AG09309 (cell line): ENCODE data around the gene POLR3GL.

Experiments used
- DNase-seq: peaks from one replicate; pipeline ENCODE4 v3.0.0-alpha.2; 2010; ENCODE audit warnings: low read depth
- H3K4me3 ChIP-seq: 2 replicates; pipeline ENCODE4 v1.5.1; 2011; ENCODE audit warnings: mild to moderate bottlenecking, low read depth, low read length, moderate library complexity; ENCODE audit not compliant: control insufficient read depth
- TF ChIP-seq, protein P1 (sequence below): IDR thresholded peaks from 2 replicates; pipeline ENCODE4 v1.5.1; 2011; ENCODE audit warnings: mild to moderate bottlenecking, low read depth, low read length, inconsistent platforms; ENCODE audit not compliant: insufficient read depth, control insufficient read depth; ENCODE audit errors: missing control alignments

The POLR3GL gene

GRCh38 chr1:145949219-145949618 lies 15.3 kb upstream of the POLR3GL start:
- no peak overlapping the region for H3K4me3 ChIP-seq
- TF ChIP-seq, protein P1, sequence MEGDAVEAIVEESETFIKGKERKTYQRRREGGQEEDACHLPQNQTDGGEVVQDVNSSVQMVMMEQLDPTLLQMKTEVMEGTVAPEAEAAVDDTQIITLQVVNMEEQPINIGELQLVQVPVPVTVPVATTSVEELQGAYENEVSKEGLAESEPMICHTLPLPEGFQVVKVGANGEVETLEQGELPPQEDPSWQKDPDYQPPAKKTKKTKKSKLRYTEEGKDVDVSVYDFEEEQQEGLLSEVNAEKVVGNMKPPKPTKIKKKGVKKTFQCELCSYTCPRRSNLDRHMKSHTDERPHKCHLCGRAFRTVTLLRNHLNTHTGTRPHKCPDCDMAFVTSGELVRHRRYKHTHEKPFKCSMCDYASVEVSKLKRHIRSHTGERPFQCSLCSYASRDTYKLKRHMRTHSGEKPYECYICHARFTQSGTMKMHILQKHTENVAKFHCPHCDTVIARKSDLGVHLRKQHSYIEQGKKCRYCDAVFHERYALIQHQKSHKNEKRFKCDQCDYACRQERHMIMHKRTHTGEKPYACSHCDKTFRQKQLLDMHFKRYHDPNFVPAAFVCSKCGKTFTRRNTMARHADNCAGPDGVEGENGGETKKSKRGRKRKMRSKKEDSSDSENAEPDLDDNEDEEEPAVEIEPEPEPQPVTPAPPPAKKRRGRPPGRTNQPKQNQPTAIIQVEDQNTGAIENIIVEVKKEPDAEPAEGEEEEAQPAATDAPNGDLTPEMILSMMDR: no peak
- DNase-seq: no peak

GRCh38 chr1:145951526-145951925 lies 13.0 kb upstream of the POLR3GL start:
- no peak for DNase-seq
- H3K4me3 ChIP-seq: no peak overlapping the region
- TF ChIP-seq, protein P1: no peak

DNA sequence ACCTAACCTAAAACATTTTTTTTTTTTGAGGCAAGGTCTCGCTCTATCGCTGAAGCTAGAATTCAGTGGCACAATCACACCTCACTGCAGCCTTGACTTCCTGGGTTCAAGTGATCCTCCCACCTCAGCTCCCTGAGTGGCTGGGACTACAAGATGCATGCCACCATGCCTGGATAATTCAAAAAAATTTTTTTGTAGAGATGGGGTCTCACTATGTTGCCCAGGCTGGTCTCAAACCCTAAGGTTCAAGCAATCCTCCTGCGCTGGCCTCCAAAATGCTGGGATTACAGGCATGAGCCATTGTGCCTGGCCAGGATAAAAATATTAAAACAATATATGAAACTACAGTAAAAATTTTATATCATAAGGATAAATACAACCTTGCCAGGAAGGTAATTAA lies 11.6 kb upstream of the POLR3GL start:
- TF ChIP-seq, protein P1: no peak
- no peak overlapping the region for H3K4me3 ChIP-seq
- no peak for DNase-seq

DNA sequence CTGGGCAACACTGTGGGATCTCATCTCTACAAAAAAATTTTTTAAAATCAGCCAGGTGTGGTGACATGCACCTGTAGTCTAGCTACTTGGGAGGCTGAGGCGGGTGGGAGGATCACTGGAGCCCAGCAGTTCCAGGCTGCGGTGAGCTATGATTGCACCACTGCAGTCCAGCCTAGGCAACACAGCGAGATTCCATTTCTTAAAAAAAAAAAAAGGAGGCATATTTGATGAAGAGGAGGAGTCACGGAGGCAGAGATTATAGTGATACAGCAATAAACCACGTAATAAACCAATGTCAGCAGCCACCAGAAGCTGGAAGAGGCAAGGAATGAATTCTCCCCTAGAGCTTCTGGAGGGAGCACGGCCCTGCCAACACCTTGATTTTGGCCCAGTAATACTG lies 10.6 kb upstream of the POLR3GL start:
- DNase-seq: no peak
- TF ChIP-seq, protein P1: no peak
- H3K4me3 ChIP-seq: no peak overlapping the region

GRCh38 chr1:145955436-145955835 lies 9.1 kb upstream of the POLR3GL start:
- no peak for DNase-seq
- no peak overlapping the region for H3K4me3 ChIP-seq
- TF ChIP-seq, protein P1: no peak

- DNase-seq: no peak
- TF ChIP-seq, protein P1: no peak
- H3K4me3 ChIP-seq: peak overlapping the region; percentile 76
Observed at GRCh38 chr1:145956361-145956760, 8.1 kb upstream of the POLR3GL start.
